GM12878 (cell line): ENCODE measurements around the gene ASIC5.

Experiments used
- BHLHE40 ChIP-seq, 2 experiments: fragments of 450-650 bp in 1 of 2; IDR thresholded peaks; 2 replicates each; pipeline ENCODE4 v1.6.1; 2011 to 2017; ENCODE audit warnings: low read depth in 2 of 2, borderline replicate concordance in 1 of 2, improper control_type of control experiment in 1 of 2, low read length in 1 of 2, mild to moderate bottlenecking in 1 of 2
- POLR2AphosphoS5 ChIP-seq: IDR thresholded peaks from 2 replicates; pipeline ENCODE4 v1.6.1; 2011; ENCODE audit warnings: mild to moderate bottlenecking, low read length, inconsistent platforms

- TF ChIP-seq BHLHE40 (IDR thresholded peaks at IDR 0.05; ENCODE audit: borderline replicate concordance in 1 of 2, low read depth in 2 of 2, low read length in 1 of 2) (no peak), POLR2AphosphoS5 (no peak)
These were observed 65.3 kb downstream of the ASIC5 start for GRCh38 chr4:155800685-155801343.
